ENCODE results near the gene GSC.

DNA sequence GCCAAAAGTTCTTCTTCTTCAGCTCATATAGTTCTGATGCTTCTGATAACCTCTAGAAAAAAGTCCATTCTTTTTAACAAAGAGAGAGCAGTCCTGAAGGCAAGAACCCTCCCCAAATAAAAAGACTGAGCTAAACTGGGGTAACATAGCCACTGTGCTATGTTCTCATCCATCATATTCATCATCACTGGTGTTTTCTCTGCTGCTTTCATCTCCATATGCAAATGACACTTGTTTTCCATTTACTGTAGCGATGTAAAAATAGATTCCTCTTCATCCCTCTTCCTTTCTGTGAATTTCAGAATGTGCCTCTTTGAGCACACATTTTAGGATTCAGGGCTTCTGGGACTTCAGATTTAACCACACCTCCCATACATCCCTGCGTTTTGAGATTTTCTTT is 44.9 kb downstream of the GSC start:
- no peak for TF ChIP-seq EZH2 (IDR thresholded peaks at IDR 0.05; ENCODE audit: low read depth, unreplicated experiment)
- TF ChIP-seq EZH2phosphoT487 (IDR thresholded peaks at IDR 0.05; ENCODE audit: unreplicated experiment): no peak
- TF ChIP-seq, protein P1, sequence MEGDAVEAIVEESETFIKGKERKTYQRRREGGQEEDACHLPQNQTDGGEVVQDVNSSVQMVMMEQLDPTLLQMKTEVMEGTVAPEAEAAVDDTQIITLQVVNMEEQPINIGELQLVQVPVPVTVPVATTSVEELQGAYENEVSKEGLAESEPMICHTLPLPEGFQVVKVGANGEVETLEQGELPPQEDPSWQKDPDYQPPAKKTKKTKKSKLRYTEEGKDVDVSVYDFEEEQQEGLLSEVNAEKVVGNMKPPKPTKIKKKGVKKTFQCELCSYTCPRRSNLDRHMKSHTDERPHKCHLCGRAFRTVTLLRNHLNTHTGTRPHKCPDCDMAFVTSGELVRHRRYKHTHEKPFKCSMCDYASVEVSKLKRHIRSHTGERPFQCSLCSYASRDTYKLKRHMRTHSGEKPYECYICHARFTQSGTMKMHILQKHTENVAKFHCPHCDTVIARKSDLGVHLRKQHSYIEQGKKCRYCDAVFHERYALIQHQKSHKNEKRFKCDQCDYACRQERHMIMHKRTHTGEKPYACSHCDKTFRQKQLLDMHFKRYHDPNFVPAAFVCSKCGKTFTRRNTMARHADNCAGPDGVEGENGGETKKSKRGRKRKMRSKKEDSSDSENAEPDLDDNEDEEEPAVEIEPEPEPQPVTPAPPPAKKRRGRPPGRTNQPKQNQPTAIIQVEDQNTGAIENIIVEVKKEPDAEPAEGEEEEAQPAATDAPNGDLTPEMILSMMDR (conservative IDR thresholded peaks at IDR 0.05; ENCODE audit: low read depth in 2 of 2): no peak
- no peak for TF ChIP-seq POLR2AphosphoS5 (IDR thresholded peaks at IDR 0.05; ENCODE audit: low read depth)
- no peak for TF ChIP-seq CREB1 (CRISPR knock-in tag; IDR thresholded peaks at IDR 0.05; ENCODE audit: low read depth)
- TF ChIP-seq STAT1 (IDR thresholded peaks at IDR 0.05; ENCODE audit: unreplicated experiment): no peak
- TF ChIP-seq, protein P2, sequence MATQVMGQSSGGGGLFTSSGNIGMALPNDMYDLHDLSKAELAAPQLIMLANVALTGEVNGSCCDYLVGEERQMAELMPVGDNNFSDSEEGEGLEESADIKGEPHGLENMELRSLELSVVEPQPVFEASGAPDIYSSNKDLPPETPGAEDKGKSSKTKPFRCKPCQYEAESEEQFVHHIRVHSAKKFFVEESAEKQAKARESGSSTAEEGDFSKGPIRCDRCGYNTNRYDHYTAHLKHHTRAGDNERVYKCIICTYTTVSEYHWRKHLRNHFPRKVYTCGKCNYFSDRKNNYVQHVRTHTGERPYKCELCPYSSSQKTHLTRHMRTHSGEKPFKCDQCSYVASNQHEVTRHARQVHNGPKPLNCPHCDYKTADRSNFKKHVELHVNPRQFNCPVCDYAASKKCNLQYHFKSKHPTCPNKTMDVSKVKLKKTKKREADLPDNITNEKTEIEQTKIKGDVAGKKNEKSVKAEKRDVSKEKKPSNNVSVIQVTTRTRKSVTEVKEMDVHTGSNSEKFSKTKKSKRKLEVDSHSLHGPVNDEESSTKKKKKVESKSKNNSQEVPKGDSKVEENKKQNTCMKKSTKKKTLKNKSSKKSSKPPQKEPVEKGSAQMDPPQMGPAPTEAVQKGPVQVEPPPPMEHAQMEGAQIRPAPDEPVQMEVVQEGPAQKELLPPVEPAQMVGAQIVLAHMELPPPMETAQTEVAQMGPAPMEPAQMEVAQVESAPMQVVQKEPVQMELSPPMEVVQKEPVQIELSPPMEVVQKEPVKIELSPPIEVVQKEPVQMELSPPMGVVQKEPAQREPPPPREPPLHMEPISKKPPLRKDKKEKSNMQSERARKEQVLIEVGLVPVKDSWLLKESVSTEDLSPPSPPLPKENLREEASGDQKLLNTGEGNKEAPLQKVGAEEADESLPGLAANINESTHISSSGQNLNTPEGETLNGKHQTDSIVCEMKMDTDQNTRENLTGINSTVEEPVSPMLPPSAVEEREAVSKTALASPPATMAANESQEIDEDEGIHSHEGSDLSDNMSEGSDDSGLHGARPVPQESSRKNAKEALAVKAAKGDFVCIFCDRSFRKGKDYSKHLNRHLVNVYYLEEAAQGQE (IDR thresholded peaks at IDR 0.05; ENCODE audit: unreplicated experiment): no peak
- TF ChIP-seq JUNB (IDR thresholded peaks at IDR 0.05; ENCODE audit: unreplicated experiment): no peak
- TF ChIP-seq, protein P3, sequence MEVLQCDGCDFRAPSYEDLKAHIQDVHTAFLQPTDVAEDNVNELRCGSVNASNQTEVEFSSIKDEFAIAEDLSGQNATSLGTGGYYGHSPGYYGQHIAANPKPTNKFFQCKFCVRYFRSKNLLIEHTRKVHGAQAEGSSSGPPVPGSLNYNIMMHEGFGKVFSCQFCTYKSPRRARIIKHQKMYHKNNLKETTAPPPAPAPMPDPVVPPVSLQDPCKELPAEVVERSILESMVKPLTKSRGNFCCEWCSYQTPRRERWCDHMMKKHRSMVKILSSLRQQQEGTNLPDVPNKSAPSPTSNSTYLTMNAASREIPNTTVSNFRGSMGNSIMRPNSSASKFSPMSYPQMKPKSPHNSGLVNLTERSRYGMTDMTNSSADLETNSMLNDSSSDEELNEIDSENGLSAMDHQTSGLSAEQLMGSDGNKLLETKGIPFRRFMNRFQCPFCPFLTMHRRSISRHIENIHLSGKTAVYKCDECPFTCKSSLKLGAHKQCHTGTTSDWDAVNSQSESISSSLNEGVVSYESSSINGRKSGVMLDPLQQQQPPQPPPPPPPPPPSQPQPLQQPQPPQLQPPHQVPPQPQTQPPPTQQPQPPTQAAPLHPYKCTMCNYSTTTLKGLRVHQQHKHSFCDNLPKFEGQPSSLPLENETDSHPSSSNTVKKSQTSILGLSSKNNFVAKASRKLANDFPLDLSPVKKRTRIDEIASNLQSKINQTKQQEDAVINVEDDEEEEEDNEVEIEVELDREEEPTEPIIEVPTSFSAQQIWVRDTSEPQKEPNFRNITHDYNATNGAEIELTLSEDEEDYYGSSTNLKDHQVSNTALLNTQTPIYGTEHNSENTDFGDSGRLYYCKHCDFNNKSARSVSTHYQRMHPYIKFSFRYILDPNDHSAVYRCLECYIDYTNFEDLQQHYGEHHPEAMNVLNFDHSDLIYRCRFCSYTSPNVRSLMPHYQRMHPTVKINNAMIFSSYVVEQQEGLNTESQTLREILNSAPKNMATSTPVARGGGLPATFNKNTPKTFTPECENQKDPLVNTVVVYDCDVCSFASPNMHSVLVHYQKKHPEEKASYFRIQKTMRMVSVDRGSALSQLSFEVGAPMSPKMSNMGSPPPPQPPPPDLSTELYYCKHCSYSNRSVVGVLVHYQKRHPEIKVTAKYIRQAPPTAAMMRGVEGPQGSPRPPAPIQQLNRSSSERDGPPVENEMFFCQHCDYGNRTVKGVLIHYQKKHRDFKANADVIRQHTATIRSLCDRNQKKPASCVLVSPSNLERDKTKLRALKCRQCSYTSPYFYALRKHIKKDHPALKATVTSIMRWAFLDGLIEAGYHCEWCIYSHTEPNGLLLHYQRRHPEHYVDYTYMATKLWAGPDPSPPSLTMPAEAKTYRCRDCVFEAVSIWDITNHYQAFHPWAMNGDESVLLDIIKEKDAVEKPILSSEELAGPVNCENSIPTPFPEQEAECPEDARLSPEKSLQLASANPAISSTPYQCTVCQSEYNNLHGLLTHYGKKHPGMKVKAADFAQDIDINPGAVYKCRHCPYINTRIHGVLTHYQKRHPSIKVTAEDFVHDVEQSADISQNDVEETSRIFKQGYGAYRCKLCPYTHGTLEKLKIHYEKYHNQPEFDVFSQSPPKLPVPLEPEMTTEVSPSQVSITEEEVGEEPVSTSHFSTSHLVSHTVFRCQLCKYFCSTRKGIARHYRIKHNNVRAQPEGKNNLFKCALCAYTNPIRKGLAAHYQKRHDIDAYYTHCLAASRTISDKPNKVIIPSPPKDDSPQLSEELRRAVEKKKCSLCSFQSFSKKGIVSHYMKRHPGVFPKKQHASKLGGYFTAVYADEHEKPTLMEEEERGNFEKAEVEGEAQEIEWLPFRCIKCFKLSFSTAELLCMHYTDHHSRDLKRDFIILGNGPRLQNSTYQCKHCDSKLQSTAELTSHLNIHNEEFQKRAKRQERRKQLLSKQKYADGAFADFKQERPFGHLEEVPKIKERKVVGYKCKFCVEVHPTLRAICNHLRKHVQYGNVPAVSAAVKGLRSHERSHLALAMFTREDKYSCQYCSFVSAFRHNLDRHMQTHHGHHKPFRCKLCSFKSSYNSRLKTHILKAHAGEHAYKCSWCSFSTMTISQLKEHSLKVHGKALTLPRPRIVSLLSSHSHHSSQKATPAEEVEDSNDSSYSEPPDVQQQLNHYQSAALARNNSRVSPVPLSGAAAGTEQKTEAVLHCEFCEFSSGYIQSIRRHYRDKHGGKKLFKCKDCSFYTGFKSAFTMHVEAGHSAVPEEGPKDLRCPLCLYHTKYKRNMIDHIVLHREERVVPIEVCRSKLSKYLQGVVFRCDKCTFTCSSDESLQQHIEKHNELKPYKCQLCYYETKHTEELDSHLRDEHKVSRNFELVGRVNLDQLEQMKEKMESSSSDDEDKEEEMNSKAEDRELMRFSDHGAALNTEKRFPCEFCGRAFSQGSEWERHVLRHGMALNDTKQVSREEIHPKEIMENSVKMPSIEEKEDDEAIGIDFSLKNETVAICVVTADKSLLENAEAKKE (CRISPR knock-in tag; IDR thresholded peaks at IDR 0.05): no peak
- TF ChIP-seq NANOG (IDR thresholded peaks at IDR 0.05; ENCODE audit: borderline replicate concordance): no peak
